Measurements from ENCODE around the gene GALNTL6.

DNA sequence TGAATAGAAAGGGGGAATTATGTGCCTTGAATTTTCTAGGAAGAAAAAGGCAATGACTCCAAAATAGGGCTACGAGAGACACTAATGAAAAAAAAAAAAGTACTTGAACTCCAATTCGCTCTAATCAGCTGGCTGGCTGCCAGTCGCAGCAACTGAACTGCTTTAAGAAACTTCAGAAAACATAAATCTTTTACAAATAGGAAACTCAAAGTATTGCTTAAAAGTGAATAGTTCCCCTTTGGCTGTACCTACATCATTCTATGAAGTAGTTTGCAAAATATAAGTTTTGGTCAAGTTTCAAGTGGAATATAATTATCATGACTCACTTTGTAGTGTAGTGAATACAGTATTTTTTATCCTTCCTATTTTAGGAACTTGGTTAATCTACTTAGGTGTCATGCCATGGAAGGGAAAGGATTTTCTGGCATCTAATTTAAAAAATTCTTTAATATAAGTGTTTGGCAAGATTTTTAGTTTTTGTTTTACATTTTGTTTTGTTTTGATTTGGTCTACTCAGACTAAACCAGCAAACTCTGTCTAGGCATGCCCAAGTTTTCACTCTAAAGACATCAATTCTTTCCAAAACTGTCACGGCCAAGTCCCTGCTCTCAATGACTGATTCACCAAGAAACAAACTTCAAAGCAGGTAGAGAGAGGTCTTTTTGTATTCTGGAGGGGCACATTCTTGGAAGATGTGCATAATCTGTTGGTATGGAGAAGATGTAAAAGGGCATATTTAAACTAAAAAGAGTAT is 973.0 kb downstream of the GALNTL6 start:
- TF ChIP-seq, protein P1, sequence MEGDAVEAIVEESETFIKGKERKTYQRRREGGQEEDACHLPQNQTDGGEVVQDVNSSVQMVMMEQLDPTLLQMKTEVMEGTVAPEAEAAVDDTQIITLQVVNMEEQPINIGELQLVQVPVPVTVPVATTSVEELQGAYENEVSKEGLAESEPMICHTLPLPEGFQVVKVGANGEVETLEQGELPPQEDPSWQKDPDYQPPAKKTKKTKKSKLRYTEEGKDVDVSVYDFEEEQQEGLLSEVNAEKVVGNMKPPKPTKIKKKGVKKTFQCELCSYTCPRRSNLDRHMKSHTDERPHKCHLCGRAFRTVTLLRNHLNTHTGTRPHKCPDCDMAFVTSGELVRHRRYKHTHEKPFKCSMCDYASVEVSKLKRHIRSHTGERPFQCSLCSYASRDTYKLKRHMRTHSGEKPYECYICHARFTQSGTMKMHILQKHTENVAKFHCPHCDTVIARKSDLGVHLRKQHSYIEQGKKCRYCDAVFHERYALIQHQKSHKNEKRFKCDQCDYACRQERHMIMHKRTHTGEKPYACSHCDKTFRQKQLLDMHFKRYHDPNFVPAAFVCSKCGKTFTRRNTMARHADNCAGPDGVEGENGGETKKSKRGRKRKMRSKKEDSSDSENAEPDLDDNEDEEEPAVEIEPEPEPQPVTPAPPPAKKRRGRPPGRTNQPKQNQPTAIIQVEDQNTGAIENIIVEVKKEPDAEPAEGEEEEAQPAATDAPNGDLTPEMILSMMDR (IDR thresholded peaks at IDR 0.05; ENCODE audit: insufficient read depth, low read length) = no peak
- no peak for TF ChIP-seq POLR2AphosphoS5 (IDR thresholded peaks at IDR 0.05; ENCODE audit: low read depth)

All from HL-60 (cell line).